H9 (cell line): ENCODE measurements around the gene FAT3. TPM values are rescaled to one million over a fixed set of nuclear protein-coding genes. Genes with fewer than 3 reads are reported as not detected.

Source experiments
- DNase-seq: peaks from one replicate; pipeline ENCODE4 v3.0.0-alpha.2; 2017
- H2AFZ ChIP-seq: one replicate; pipeline ENCODE4 v1.6.1; 2013; ENCODE audit warnings: mild to moderate bottlenecking, low read length, control low read depth, moderate library complexity
- H2AK5ac ChIP-seq: 2 replicates; pipeline ENCODE4 v1.6.1; 2013; ENCODE audit warnings: low read length, control low read depth, mixed read lengths; ENCODE audit not compliant: insufficient read length
- H2BK120ac ChIP-seq: one replicate; pipeline ENCODE4 v1.6.1; 2013; ENCODE audit warnings: low read depth, mild to moderate bottlenecking, low read length, control low read depth, inconsistent platforms; ENCODE audit not compliant: poor library complexity, severe bottlenecking
- H2BK12ac ChIP-seq: 2 replicates; pipeline ENCODE4 v1.6.1; 2013; ENCODE audit warnings: low read length, control low read depth, mixed read lengths, low read depth; ENCODE audit not compliant: insufficient read length
- H2BK15ac ChIP-seq: 2 replicates; pipeline ENCODE4 v1.6.1; 2013; ENCODE audit warnings: low read depth, low read length, control low read depth
- H2BK20ac ChIP-seq: one replicate; pipeline ENCODE4 v1.6.1; 2013; ENCODE audit warnings: low read depth, mild to moderate bottlenecking, low read length, control low read depth, inconsistent platforms; ENCODE audit not compliant: poor library complexity, severe bottlenecking
- H2BK5ac ChIP-seq: 2 replicates; pipeline ENCODE4 v1.6.1; 2013; ENCODE audit warnings: low read length, control low read depth, mixed read lengths; ENCODE audit not compliant: insufficient read length
- H3K14ac ChIP-seq: 2 replicates; pipeline ENCODE4 v1.6.1; 2013; ENCODE audit warnings: low read length, control low read depth; ENCODE audit not compliant: insufficient read depth
- H3K18ac ChIP-seq: 2 replicates; pipeline ENCODE4 v1.6.1; 2013; ENCODE audit warnings: low read depth, mild to moderate bottlenecking, mixed read lengths, low read length, control low read depth; ENCODE audit not compliant: insufficient read length
- H3K23ac ChIP-seq: 2 replicates; pipeline ENCODE4 v1.6.1; 2013; ENCODE audit warnings: low read length, control low read depth, mixed read lengths, low read depth; ENCODE audit not compliant: insufficient read length
- H3K23me2 ChIP-seq: 2 replicates; pipeline ENCODE4 v1.6.1; 2013; ENCODE audit warnings: low read depth, mild to moderate bottlenecking, mixed read lengths, low read length, control low read depth; ENCODE audit not compliant: insufficient read length, poor library complexity, severe bottlenecking
- H3K27ac ChIP-seq: 2 replicates; pipeline ENCODE4 v1.5.1; 2013; ENCODE audit warnings: low read length, control low read depth, mixed read lengths, low read depth; ENCODE audit not compliant: insufficient read length
- H3K27me3 ChIP-seq: 2 replicates; pipeline ENCODE4 v1.6.1; 2013; ENCODE audit warnings: low read length, control low read depth, inconsistent platforms; ENCODE audit not compliant: insufficient read depth
- H3K4ac ChIP-seq: 2 replicates; pipeline ENCODE4 v1.6.1; 2013; ENCODE audit warnings: low read depth, mild to moderate bottlenecking, control low read depth, inconsistent platforms, low read length, moderate library complexity
- H3K4me1 ChIP-seq: 2 replicates; pipeline ENCODE4 v1.6.1; 2013; ENCODE audit warnings: low read length, control low read depth, inconsistent platforms; ENCODE audit not compliant: insufficient read depth
- H3K4me2 ChIP-seq: 2 replicates; pipeline ENCODE4 v1.6.1; 2013; ENCODE audit warnings: low read length, control low read depth, mixed read lengths; ENCODE audit not compliant: insufficient read length, insufficient read depth
- H3K56ac ChIP-seq: 2 replicates; pipeline ENCODE4 v1.6.1; 2013; ENCODE audit warnings: low read depth, mild to moderate bottlenecking, mixed read lengths, low read length, control low read depth; ENCODE audit not compliant: insufficient read length
- H3K79me1 ChIP-seq: 2 replicates; pipeline ENCODE4 v1.6.1; 2013; ENCODE audit warnings: low read depth, mild to moderate bottlenecking, moderate library complexity, low read length, control low read depth, inconsistent platforms; ENCODE audit not compliant: insufficient read depth, poor library complexity, severe bottlenecking
- H3K79me2 ChIP-seq: 2 replicates; pipeline ENCODE4 v1.6.1; 2013; ENCODE audit warnings: low read length, control low read depth, inconsistent platforms; ENCODE audit not compliant: insufficient read depth
- H3K9ac ChIP-seq: 2 replicates; pipeline ENCODE4 v1.6.1; 2013; ENCODE audit warnings: low read length, control low read depth, mixed read lengths; ENCODE audit not compliant: insufficient read length; ENCODE audit errors: extremely low read depth
- H3K9me3 ChIP-seq: one replicate; pipeline ENCODE4 v1.6.1; 2013; ENCODE audit warnings: low read depth, low read length, inconsistent platforms; ENCODE audit not compliant: control insufficient read depth
- H3T11ph ChIP-seq: one replicate; pipeline ENCODE4 v1.6.1; 2013; ENCODE audit warnings: mild to moderate bottlenecking, low read length, control low read depth, inconsistent platforms
- H4K20me1 ChIP-seq: one replicate; pipeline ENCODE4 v1.6.1; 2013; ENCODE audit not compliant: control insufficient read depth, insufficient read length, insufficient read depth
- H4K5ac ChIP-seq: 2 replicates; pipeline ENCODE4 v1.6.1; 2013; ENCODE audit warnings: low read depth, mild to moderate bottlenecking, mixed read lengths, low read length, control low read depth; ENCODE audit not compliant: insufficient read length
- H4K8ac ChIP-seq: replicated peaks from 2 replicates; pipeline ENCODE4 v1.6.1; 2013; ENCODE audit warnings: low read length, control low read depth, mixed read lengths, low read depth; ENCODE audit not compliant: insufficient read length
- H4K91ac ChIP-seq: 2 replicates; pipeline ENCODE4 v1.6.1; 2013; ENCODE audit warnings: low read depth, mild to moderate bottlenecking, moderate library complexity, mixed read lengths, low read length, control low read depth; ENCODE audit not compliant: insufficient read length
- H3K27ac Mint-ChIP-seq, 3 experiments: 2 replicates in 2 of 3; 3 replicates in 1 of 3; pipeline ENCODE4 v1.8.0; 2020 to 2021; ENCODE audit warnings: mixed read lengths in 3 of 3, mild to moderate bottlenecking in 1 of 3, moderate library complexity in 1 of 3
- H3K27me3 Mint-ChIP-seq: 2 replicates; pipeline ENCODE4 v1.8.0; 2021; ENCODE audit warnings: low read depth, mild to moderate bottlenecking, moderate library complexity, mixed read lengths
- H3K36me3 Mint-ChIP-seq, 3 experiments: 2 replicates in 2 of 3; 3 replicates in 1 of 3; pipeline ENCODE4 v1.8.0; 2020 to 2021; ENCODE audit warnings: low read depth in 3 of 3, mixed read lengths in 3 of 3; ENCODE audit not compliant: insufficient read depth in 1 of 3
- H3K4me1 Mint-ChIP-seq, 2 experiments: 2 replicates each; pipeline ENCODE4 v1.8.0; 2020; ENCODE audit warnings: mixed read lengths in 2 of 2
- H3K4me3 Mint-ChIP-seq, 2 experiments: 2 replicates in 1 of 2; 3 replicates in 1 of 2; pipeline ENCODE4 v1.8.0; 2020 to 2021; ENCODE audit warnings: mild to moderate bottlenecking in 2 of 2, mixed read lengths in 2 of 2, moderate library complexity in 1 of 2
- H3K9me3 Mint-ChIP-seq, 2 experiments: 2 replicates in 1 of 2; 3 replicates in 1 of 2; pipeline ENCODE4 v1.8.0; 2020; ENCODE audit warnings: mild to moderate bottlenecking in 2 of 2, mixed read lengths in 2 of 2, moderate library complexity in 1 of 2
- CTCF ChIP-seq: fragments of 200-600 bp; sonication (generic); conservative IDR thresholded peaks from 3 replicates; pipeline ENCODE4 v1.8.0; 2021; ENCODE audit warnings: antibody characterized with exemption, mild to moderate bottlenecking
- WGBS: extraction: QIAGEN DNeasy Blood & Tissue Kit; methylation state at CpG from one replicate; pipeline ENCODE4 v1.1.7; 2013; ENCODE audit warnings: missing lambda C conversion rate, low lambda C conversion rate, mixed read lengths; ENCODE audit not compliant: insufficient read length; ENCODE audit errors: extremely low coverage; 5-methylcytosine and 5-hydroxymethylcytosine counted together
- total RNA-seq: library from RNA; stranded (reverse); gene quantifications from 2 replicates; pipeline ENCODE4 v1.2.1, GENCODE V29; 2021

Gene FAT3
- total RNA-seq, 1 experiment from 2014 or later, result 19.1 TPM

DNA sequence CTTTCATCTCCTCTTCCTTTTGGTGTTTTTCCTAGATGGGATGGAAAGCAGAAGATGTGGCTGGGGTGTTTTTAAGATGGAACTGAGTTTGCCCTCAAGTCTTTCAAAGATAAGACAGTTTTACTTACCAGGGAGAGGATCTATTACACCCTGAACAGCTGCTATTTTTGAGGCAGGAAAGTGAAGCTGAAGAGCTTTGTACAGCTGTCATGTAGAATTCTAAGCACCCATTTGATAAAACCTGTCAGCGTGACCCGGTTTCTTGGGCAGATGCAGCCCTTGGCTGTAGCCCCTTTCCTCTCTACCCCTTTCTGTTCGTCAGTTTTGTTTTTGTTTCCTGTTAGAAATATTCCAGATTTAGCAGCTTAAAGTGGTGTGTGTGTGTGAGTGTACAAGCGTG is 35.2 kb downstream of the FAT3 start:
- no peaks in the 10 kb centered on the region for H3K9me3 Mint-ChIP-seq
- WGBS, result no CpG with 5 or more reads among the region's 4 CpGs
- Histone ChIP-seq H2BK12ac (no peak overlapping the region), H3K79me1 (peaks cover 3% of the 10 kb centered on the region), H3K4ac (no peak overlapping the region), H2BK15ac (no peak overlapping the region), H3K4me2 (no peak overlapping the region), H2AK5ac (no peak overlapping the region), H3K56ac (no peak overlapping the region), H3K23ac (no peak overlapping the region), H3K79me2 (peaks cover 20% of the 10 kb centered on the region; the same call in 1 of the 2 replicates), H2BK5ac (no peak overlapping the region), H3K27ac (no peak overlapping the region), H3K23me2 (no peaks in the 10 kb centered on the region), H4K20me1 (no peaks in the 10 kb centered on the region), H2AFZ (no peak overlapping the region), H3K14ac (no peak overlapping the region), H3K9ac (no peak overlapping the region), H3K27me3 (no peaks in the 10 kb centered on the region), H4K5ac (no peak overlapping the region), H2BK20ac (no peak overlapping the region), H3K4me1 (peaks cover 16% of the 10 kb centered on the region; the same call in 1 of the 2 replicates), H3K9me3 (no peaks in the 10 kb centered on the region), H2BK120ac (no peak overlapping the region), H3T11ph (no peak overlapping the region), H4K8ac (no peak overlapping the region), H3K18ac (no peak overlapping the region), H4K91ac (no peak overlapping the region)
- H3K4me3 Mint-ChIP-seq, result no peak overlapping the region
- TF ChIP-seq CTCF, result no peak
- H3K27me3 Mint-ChIP-seq, result no peaks in the 10 kb centered on the region
- no peak for DNase-seq
- peak overlapping the region in 2 of 3 experiments; percentile 3 to 4; a peak in 2 of 7 replicates for H3K27ac Mint-ChIP-seq
- H3K36me3 Mint-ChIP-seq, result no peaks in the 10 kb centered on the region; a peak in 1 of 7 replicates
- peaks cover 0 to 14% of the 10 kb centered on the region in 2 experiments; a peak in 2 of 4 replicates for H3K4me1 Mint-ChIP-seq
